Right atrium auricular region (tissue), 2 donors: ENCODE measurements around the gene BBS9. TPM values are rescaled to one million over a fixed set of nuclear protein-coding genes. Genes with fewer than 3 reads are reported as not detected.

Experiments
- DNase-seq: peaks from one replicate; pipeline ENCODE4 v3.0.0-alpha.2; 2019; ENCODE audit warnings: low spot score
- H3K27ac ChIP-seq, 2 donors: fragments of 200-600 bp; sonication (generic); 1 replicate in 1 of 2; 2 replicates in 1 of 2; pipeline ENCODE4 v1.5.1; 2016 to 2019
- H3K27me3 ChIP-seq, 2 donors: fragments of 200-600 bp; sonication (generic); one replicate each; pipeline versions ENCODE4 v1.5.1 to v1.6.0; 2017 to 2019
- H3K36me3 ChIP-seq: fragments of 200-600 bp; sonication (generic); one replicate; pipeline ENCODE4 v1.5.1; 2016
- H3K4me1 ChIP-seq, 2 donors: fragments of 200-600 bp; sonication (generic); one replicate each; pipeline versions ENCODE4 v1.5.1 to v1.6.0; 2017 to 2019
- H3K4me3 ChIP-seq, 2 donors: fragments of 200-600 bp; sonication (generic); 1 replicate in 1 of 2; 2 replicates in 1 of 2; pipeline ENCODE4 v1.5.1; 2017 to 2019; ENCODE audit warnings: mild to moderate bottlenecking in 1 of 2, moderate library complexity in 1 of 2
- H3K9me3 ChIP-seq, 2 donors: fragments of 200-600 bp; sonication (generic); one replicate each; pipeline ENCODE4 v1.5.1; 2019
- total RNA-seq, 2 donors: library from RNA; depleted of rRNA; stranded (reverse); fragments of >200 nt; gene quantifications; one replicate each; pipeline ENCODE4 v1.1.0, GENCODE V29; 2016
- TF ChIP-seq, protein P1 (sequence below), 2 donors: fragments of 200-600 bp; sonication (generic); IDR thresholded peaks; one replicate each; pipeline ENCODE4 v1.5.1; 2019; ENCODE audit warnings: antibody characterized with exemption in 2 of 2

Gene BBS9
- total RNA-seq, 2 donors from 2014 or later = 13.3 to 13.8 TPM

DNA sequence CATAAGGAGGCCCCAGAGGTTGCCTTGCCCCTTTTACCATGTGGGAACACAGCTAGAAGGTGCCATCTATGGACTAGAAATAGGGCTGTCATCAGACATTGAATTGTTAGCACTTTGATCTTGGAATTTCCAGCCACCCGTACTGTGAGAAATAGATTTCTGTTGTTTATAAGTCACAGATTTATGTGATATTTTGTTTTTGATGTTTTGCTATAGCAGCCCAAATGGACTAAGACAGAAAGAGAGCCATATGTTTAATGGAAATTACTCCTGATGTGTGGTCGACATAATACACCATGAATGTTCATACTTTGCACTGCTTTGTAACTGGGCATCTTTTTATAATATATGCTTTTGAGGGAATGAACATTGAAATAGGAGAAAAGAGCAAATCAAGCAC is 302.2 kb downstream of the BBS9 start:
- Histone ChIP-seq H3K9me3 (no peaks in the 10 kb centered on the region), H3K27me3 (no peaks in the 10 kb centered on the region), H3K36me3 (no peaks in the 10 kb centered on the region), H3K4me1 (no peaks in the 10 kb centered on the region), H3K4me3 (no peak overlapping the region), H3K27ac (no peak overlapping the region)
- TF ChIP-seq, protein P1, sequence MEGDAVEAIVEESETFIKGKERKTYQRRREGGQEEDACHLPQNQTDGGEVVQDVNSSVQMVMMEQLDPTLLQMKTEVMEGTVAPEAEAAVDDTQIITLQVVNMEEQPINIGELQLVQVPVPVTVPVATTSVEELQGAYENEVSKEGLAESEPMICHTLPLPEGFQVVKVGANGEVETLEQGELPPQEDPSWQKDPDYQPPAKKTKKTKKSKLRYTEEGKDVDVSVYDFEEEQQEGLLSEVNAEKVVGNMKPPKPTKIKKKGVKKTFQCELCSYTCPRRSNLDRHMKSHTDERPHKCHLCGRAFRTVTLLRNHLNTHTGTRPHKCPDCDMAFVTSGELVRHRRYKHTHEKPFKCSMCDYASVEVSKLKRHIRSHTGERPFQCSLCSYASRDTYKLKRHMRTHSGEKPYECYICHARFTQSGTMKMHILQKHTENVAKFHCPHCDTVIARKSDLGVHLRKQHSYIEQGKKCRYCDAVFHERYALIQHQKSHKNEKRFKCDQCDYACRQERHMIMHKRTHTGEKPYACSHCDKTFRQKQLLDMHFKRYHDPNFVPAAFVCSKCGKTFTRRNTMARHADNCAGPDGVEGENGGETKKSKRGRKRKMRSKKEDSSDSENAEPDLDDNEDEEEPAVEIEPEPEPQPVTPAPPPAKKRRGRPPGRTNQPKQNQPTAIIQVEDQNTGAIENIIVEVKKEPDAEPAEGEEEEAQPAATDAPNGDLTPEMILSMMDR (IDR thresholded peaks at IDR 0.05) = no peak
- DNase-seq = no peak

DNA sequence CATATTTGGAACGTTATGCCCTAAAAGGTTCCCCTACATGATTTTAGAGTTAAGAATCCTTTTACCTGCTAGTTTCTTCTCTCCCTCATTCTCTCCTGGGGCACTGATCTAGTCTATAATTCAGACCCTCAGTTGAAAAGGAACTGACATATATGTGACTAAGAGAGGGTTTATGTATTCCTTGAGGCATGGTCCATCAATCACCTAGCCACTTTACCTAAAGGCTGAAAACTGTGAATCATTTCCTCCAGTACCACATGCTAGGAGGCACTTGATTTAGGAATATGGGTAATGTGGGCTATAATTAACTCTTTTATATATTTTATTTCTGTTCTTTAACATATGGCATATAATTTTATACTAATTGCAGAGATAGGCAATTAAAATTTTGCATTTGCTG is 303.5 kb downstream of the BBS9 start:
- no peak for DNase-seq
- Histone ChIP-seq H3K4me3 (no peak overlapping the region), H3K36me3 (no peaks in the 10 kb centered on the region), H3K4me1 (no peaks in the 10 kb centered on the region), H3K27me3 (no peaks in the 10 kb centered on the region), H3K9me3 (no peaks in the 10 kb centered on the region), H3K27ac (no peak overlapping the region)
- TF ChIP-seq, protein P1 (IDR thresholded peaks at IDR 0.05) = no peak

DNA sequence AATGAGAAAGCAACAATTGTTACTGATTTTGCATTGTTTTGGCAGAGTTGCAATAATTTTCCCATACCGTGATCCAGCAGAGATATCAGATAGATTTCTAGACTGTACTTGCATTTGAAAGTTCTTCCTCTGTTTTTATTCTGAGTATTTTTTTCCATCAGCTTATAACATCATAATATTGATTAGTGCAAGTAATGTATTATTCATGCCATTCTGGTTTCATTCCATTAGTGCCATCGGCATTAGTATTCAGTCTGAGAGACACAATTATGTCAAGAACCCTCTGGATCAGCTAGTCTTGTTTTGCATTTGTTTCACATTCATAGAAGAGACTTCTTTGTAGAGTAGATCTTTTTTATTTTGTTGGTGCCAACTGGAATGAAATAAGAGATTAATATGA is 304.0 kb downstream of the BBS9 start:
- H3K27ac ChIP-seq = no peak overlapping the region
- TF ChIP-seq, protein P1 (IDR thresholded peaks at IDR 0.05) = no peak
- H3K4me1 ChIP-seq = no peaks in the 10 kb centered on the region
- H3K27me3 ChIP-seq = no peaks in the 10 kb centered on the region
- no peak overlapping the region for H3K4me3 ChIP-seq
- H3K36me3 ChIP-seq = no peaks in the 10 kb centered on the region
- no peaks in the 10 kb centered on the region for H3K9me3 ChIP-seq
- no peak for DNase-seq

DNA sequence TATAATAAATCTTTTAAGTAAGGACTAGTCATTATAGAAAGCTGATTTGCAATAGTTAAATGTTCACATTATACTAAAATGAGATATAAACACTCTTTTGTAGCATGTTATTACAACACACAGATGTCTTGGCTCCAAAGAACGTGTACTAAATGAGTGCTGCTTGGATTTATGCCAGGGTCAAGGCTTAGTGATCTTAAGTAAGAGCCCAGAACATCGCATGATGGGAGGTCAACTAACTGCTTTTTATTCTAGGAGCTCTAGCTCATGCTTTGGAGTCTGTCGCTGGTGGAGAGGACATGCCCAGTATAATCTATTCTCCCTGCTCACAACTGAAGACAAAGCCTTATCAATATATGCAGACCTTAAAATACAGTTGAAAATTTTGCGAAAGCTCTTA is 315.1 kb downstream of the BBS9 start:
- no peak for DNase-seq
- no peaks in the 10 kb centered on the region for H3K36me3 ChIP-seq
- H3K4me1 ChIP-seq = peaks cover 0 to 7% of the 10 kb centered on the region in 2 donors
- no peak overlapping the region for H3K27ac ChIP-seq
- TF ChIP-seq, protein P1 (IDR thresholded peaks at IDR 0.05) = no peak
- no peak overlapping the region for H3K4me3 ChIP-seq
- no peaks in the 10 kb centered on the region for H3K27me3 ChIP-seq
- no peaks in the 10 kb centered on the region for H3K9me3 ChIP-seq

DNA sequence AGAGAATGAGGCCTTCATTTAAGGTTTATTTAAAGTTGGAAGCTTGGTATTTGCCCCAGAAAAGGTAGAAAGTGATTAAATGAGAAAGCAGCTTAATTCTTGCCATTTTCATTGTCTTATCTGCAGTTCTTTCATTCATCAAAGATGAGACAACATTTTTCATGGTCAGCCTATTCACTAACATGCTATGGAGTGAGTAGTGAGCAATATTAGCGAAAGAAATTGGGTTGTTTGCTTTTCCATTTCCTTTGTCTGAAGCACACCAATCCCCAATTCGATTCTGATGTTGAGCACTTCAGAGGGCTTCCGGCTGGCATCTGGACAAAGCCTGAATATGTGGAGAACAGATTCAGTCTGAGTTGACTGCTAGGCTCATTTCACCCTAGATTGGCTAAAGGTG is 317.2 kb downstream of the BBS9 start:
- peaks cover 0 to 7% of the 10 kb centered on the region in 2 donors for H3K4me1 ChIP-seq
- H3K4me3 ChIP-seq = no peak overlapping the region
- no peaks in the 10 kb centered on the region for H3K27me3 ChIP-seq
- TF ChIP-seq, protein P1 (IDR thresholded peaks at IDR 0.05) = no peak
- no peaks in the 10 kb centered on the region for H3K36me3 ChIP-seq
- peaks cover 0 to 5% of the 10 kb centered on the region in 2 donors for H3K9me3 ChIP-seq
- H3K27ac ChIP-seq = no peak overlapping the region
- DNase-seq = no peak

DNA sequence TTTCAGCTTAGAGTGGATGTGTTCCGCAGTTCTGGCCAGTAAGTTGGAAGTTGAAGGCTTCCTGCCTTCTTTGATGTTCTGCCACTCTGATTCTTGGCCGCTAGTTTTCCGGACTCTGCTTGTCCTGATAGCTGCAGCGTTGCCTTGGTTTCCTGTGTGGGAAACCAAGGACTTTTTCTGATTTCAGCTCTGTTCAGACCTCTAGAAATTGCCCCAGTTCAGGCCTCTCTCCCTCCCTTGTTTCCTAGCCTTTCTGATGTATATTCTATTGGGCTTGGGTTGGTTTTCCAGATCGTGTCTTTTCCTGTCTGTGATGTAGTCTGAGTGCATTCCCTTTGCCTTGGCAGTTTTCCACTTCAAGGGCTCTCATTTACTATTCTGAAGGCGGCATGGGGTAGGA is 318.7 kb downstream of the BBS9 start:
- no peaks in the 10 kb centered on the region for H3K27me3 ChIP-seq
- TF ChIP-seq, protein P1 (IDR thresholded peaks at IDR 0.05) = no peak
- no peak for DNase-seq
- no peak overlapping the region for H3K4me3 ChIP-seq
- H3K36me3 ChIP-seq = no peaks in the 10 kb centered on the region
- peaks cover 0 to 5% of the 10 kb centered on the region in 2 donors for H3K9me3 ChIP-seq
- H3K4me1 ChIP-seq = peaks cover 0 to 7% of the 10 kb centered on the region in 2 donors
- H3K27ac ChIP-seq = no peak overlapping the region
